Stimulated activated memory B cell treated with anti-CD40 and anti-IgM and Interleukin-4, amounts not matched to agents 10 μg/mL and 1 μg/mL and 100 μg/mL, for 72 hours (primary cell): ENCODE data around the gene CRHR1.
"Not testable (repeated sequence)": the region's sequence is repeated elsewhere in the genome, so short reads cannot be mapped to it uniquely, and the experiment has no call there.

Experiments used
- ATAC-seq: fragments of 150-1000 bp; cut with Tn5 transposase; 2 replicates; pipeline ENCODE4 v1.10.0; 2021
- H3K27ac Mint-ChIP-seq: one replicate; pipeline ENCODE4 v1.8.0; 2022; ENCODE audit warnings: mild to moderate bottlenecking, mixed read lengths
- H3K27me3 Mint-ChIP-seq: one replicate; pipeline ENCODE4 v1.8.0; 2022; ENCODE audit warnings: mixed read lengths
- H3K36me3 Mint-ChIP-seq: one replicate; pipeline ENCODE4 v1.8.0; 2022; ENCODE audit warnings: mixed read lengths
- H3K4me1 Mint-ChIP-seq: one replicate; pipeline ENCODE4 v1.8.0; 2022; ENCODE audit warnings: mixed read lengths
- H3K4me3 Mint-ChIP-seq: one replicate; pipeline ENCODE4 v1.8.0; 2022; ENCODE audit warnings: mild to moderate bottlenecking, moderate library complexity, mixed read lengths
- H3K9me3 Mint-ChIP-seq: one replicate; pipeline ENCODE4 v1.8.0; 2022; ENCODE audit warnings: mixed read lengths

CRHR1 gene

GRCh38 chr17:45848405-45848804 lies 64.3 kb downstream of the CRHR1 start:
- Mint-ChIP-seq H3K27ac (no peak overlapping the region), H3K27me3 (peaks cover 39% of the 10 kb centered on the region), H3K36me3 (no peaks in the 10 kb centered on the region), H3K4me3 (no peak overlapping the region), H3K9me3 (no peaks in the 10 kb centered on the region), H3K4me1 (peaks cover 5% of the 10 kb centered on the region)
- no peak for ATAC-seq

GRCh38 chr17:45848868-45849535 lies 64.9 kb downstream of the CRHR1 start:
- ATAC-seq, result no peak
- Mint-ChIP-seq H3K27me3 (peaks cover 41% of the 10 kb centered on the region), H3K4me1 (peaks cover 5% of the 10 kb centered on the region), H3K27ac (no peak overlapping the region), H3K4me3 (no peak overlapping the region), H3K36me3 (no peaks in the 10 kb centered on the region), H3K9me3 (no peaks in the 10 kb centered on the region)

GRCh38 chr17:45849536-45849990 lies 65.4 kb downstream of the CRHR1 start:
- H3K27ac Mint-ChIP-seq, result no peak overlapping the region
- no peak for ATAC-seq
- peaks cover 5% of the 10 kb centered on the region for H3K4me1 Mint-ChIP-seq
- no peaks in the 10 kb centered on the region for H3K9me3 Mint-ChIP-seq
- H3K27me3 Mint-ChIP-seq, result peaks cover 47% of the 10 kb centered on the region
- no peaks in the 10 kb centered on the region for H3K36me3 Mint-ChIP-seq
- no peak overlapping the region for H3K4me3 Mint-ChIP-seq

- H3K27ac Mint-ChIP-seq, result no peak overlapping the region
- peaks cover 5% of the 10 kb centered on the region for H3K4me1 Mint-ChIP-seq
- H3K9me3 Mint-ChIP-seq, result no peaks in the 10 kb centered on the region
- H3K27me3 Mint-ChIP-seq, result peaks cover 51% of the 10 kb centered on the region
- no peak overlapping the region for H3K4me3 Mint-ChIP-seq
- ATAC-seq, result no peak
- H3K36me3 Mint-ChIP-seq, result no peaks in the 10 kb centered on the region
Observed at GRCh38 chr17:45850011-45850410, 65.9 kb downstream of the CRHR1 start.

GRCh38 chr17:45850468-45850867 lies 66.3 kb downstream of the CRHR1 start:
- no peaks in the 10 kb centered on the region for H3K36me3 Mint-ChIP-seq
- no peaks in the 10 kb centered on the region for H3K9me3 Mint-ChIP-seq
- H3K27ac Mint-ChIP-seq, result no peak overlapping the region
- ATAC-seq, result no peak
- peaks cover 5% of the 10 kb centered on the region for H3K4me1 Mint-ChIP-seq
- H3K4me3 Mint-ChIP-seq, result no peak overlapping the region
- H3K27me3 Mint-ChIP-seq, result peaks cover 56% of the 10 kb centered on the region

- Mint-ChIP-seq H3K9me3 (no peaks in the 10 kb centered on the region), H3K36me3 (no peaks in the 10 kb centered on the region), H3K4me1 (peaks cover 5% of the 10 kb centered on the region), H3K4me3 (no peak overlapping the region), H3K27me3 (peaks cover 61% of the 10 kb centered on the region), H3K27ac (no peak overlapping the region)
- ATAC-seq, result peak; percentile 50
Observed at GRCh38 chr17:45851022-45851421, 66.9 kb downstream of the CRHR1 start.

- no peak overlapping the region for H3K4me3 Mint-ChIP-seq
- peaks cover 5% of the 10 kb centered on the region for H3K4me1 Mint-ChIP-seq
- peaks cover 61% of the 10 kb centered on the region for H3K27me3 Mint-ChIP-seq
- H3K27ac Mint-ChIP-seq, result no peak overlapping the region
- H3K9me3 Mint-ChIP-seq, result no peaks in the 10 kb centered on the region
- H3K36me3 Mint-ChIP-seq, result no peaks in the 10 kb centered on the region
- peak; percentile 5 for ATAC-seq
Observed at GRCh38 chr17:45851464-45851863, 67.3 kb downstream of the CRHR1 start.

- H3K27me3 Mint-ChIP-seq, result peaks cover 61% of the 10 kb centered on the region
- no peaks in the 10 kb centered on the region for H3K9me3 Mint-ChIP-seq
- H3K4me1 Mint-ChIP-seq, result peaks cover 5% of the 10 kb centered on the region
- no peak overlapping the region for H3K4me3 Mint-ChIP-seq
- no peak for ATAC-seq
- H3K27ac Mint-ChIP-seq, result no peak overlapping the region
- no peaks in the 10 kb centered on the region for H3K36me3 Mint-ChIP-seq
Observed at GRCh38 chr17:45851873-45852272, 67.8 kb downstream of the CRHR1 start.

GRCh38 chr17:45852535-45853297 lies 68.6 kb downstream of the CRHR1 start:
- Mint-ChIP-seq H3K36me3 (no peaks in the 10 kb centered on the region), H3K9me3 (no peaks in the 10 kb centered on the region), H3K4me1 (peaks cover 5% of the 10 kb centered on the region), H3K27me3 (peaks cover 70% of the 10 kb centered on the region), H3K4me3 (no peak overlapping the region), H3K27ac (no peak overlapping the region)
- ATAC-seq, result no peak

GRCh38 chr17:45854209-45854608 lies 70.1 kb downstream of the CRHR1 start:
- no peaks in the 10 kb centered on the region for H3K36me3 Mint-ChIP-seq
- no peak for ATAC-seq
- H3K4me3 Mint-ChIP-seq, result no peak overlapping the region
- H3K27me3 Mint-ChIP-seq, result peaks cover 74% of the 10 kb centered on the region
- H3K9me3 Mint-ChIP-seq, result no peaks in the 10 kb centered on the region
- peaks cover 5% of the 10 kb centered on the region for H3K4me1 Mint-ChIP-seq
- no peak overlapping the region for H3K27ac Mint-ChIP-seq

- Mint-ChIP-seq H3K36me3 (no peaks in the 10 kb centered on the region), H3K4me1 (peaks cover 5% of the 10 kb centered on the region), H3K4me3 (no peak overlapping the region), H3K27ac (no peak overlapping the region), H3K27me3 (peaks cover 71% of the 10 kb centered on the region), H3K9me3 (no peaks in the 10 kb centered on the region)
- ATAC-seq, result no peak
Observed at GRCh38 chr17:45855691-45856336, 71.7 kb downstream of the CRHR1 start.

- H3K27ac Mint-ChIP-seq, result no peak overlapping the region
- no peak for ATAC-seq
- peaks cover 58% of the 10 kb centered on the region for H3K27me3 Mint-ChIP-seq
- no peaks in the 10 kb centered on the region for H3K4me1 Mint-ChIP-seq
- no peaks in the 10 kb centered on the region for H3K36me3 Mint-ChIP-seq
- no peaks in the 10 kb centered on the region for H3K9me3 Mint-ChIP-seq
- H3K4me3 Mint-ChIP-seq, result no peak overlapping the region
Observed at GRCh38 chr17:45857977-45858708, 74.0 kb downstream of the CRHR1 start.

GRCh38 chr17:45861165-45861564 lies 77.0 kb downstream of the CRHR1 start:
- H3K27me3 Mint-ChIP-seq, result peaks cover 65% of the 10 kb centered on the region
- H3K4me1 Mint-ChIP-seq, result no peaks in the 10 kb centered on the region
- ATAC-seq, result no peak
- H3K36me3 Mint-ChIP-seq, result no peaks in the 10 kb centered on the region
- no peak overlapping the region for H3K27ac Mint-ChIP-seq
- H3K4me3 Mint-ChIP-seq, result no peak overlapping the region
- H3K9me3 Mint-ChIP-seq, result no peaks in the 10 kb centered on the region

GRCh38 chr17:45862127-45862526 lies 78.0 kb downstream of the CRHR1 start:
- not testable (repeated sequence) for H3K4me3 Mint-ChIP-seq, H3K9me3 Mint-ChIP-seq, ATAC-seq, H3K36me3 Mint-ChIP-seq, H3K27ac Mint-ChIP-seq, H3K4me1 Mint-ChIP-seq
- H3K27me3 Mint-ChIP-seq, result peaks cover 64% of the 10 kb centered on the region
